Chondrocyte (in vitro differentiated cells): ENCODE data around the gene INPP4B. TPM values are rescaled to one million over a fixed set of nuclear protein-coding genes. Genes with fewer than 3 reads are reported as not detected.
A peak's percentile ranks its signal among the peaks of the same experiment; 100 is the strongest.

Source experiments
- DNase-seq: peaks from one replicate; pipeline ENCODE4 v3.0.0; 2021; ENCODE audit warnings: mixed read lengths, low spot score
- H3K27ac Mint-ChIP-seq: one replicate; pipeline ENCODE4 v1.8.0; 2021; ENCODE audit warnings: mild to moderate bottlenecking, moderate library complexity, mixed read lengths; ENCODE audit not compliant: unreplicated experiment
- H3K27me3 Mint-ChIP-seq: 2 replicates; pipeline ENCODE4 v1.8.0; 2021; ENCODE audit warnings: low read depth, mixed read lengths
- H3K36me3 Mint-ChIP-seq: 2 replicates; pipeline ENCODE4 v1.8.0; 2021; ENCODE audit warnings: low read depth, mixed read lengths
- H3K4me1 Mint-ChIP-seq: 2 replicates; pipeline ENCODE4 v1.8.0; 2021; ENCODE audit warnings: low read depth, mild to moderate bottlenecking, mixed read lengths
- H3K4me3 Mint-ChIP-seq: one replicate; pipeline ENCODE4 v1.8.0; 2021; ENCODE audit warnings: mild to moderate bottlenecking, moderate library complexity, mixed read lengths; ENCODE audit not compliant: unreplicated experiment
- H3K9me3 Mint-ChIP-seq: 2 replicates; pipeline ENCODE4 v1.8.0; 2021; ENCODE audit warnings: low read depth, mixed read lengths
- CTCF ChIP-seq: fragments of 200-600 bp; sonication (generic); IDR thresholded peaks from 2 replicates; pipeline ENCODE4 v1.5.0; 2021; ENCODE audit warnings: antibody characterized with exemption, mild to moderate bottlenecking, moderate library complexity
- total RNA-seq: library from RNA; stranded (reverse); gene quantifications from 3 replicates; pipeline ENCODE4 v1.2.1, GENCODE V29; 2021

Gene INPP4B
- total RNA-seq, 1 donor from 2014 or later: 30.0 TPM

GRCh38 chr4:142683997-142684396 lies 162.1 kb downstream of the INPP4B start:
- H3K4me3 Mint-ChIP-seq: no peak overlapping the region
- no peaks in the 10 kb centered on the region for H3K9me3 Mint-ChIP-seq
- H3K27me3 Mint-ChIP-seq: peaks cover 2% of the 10 kb centered on the region
- no peak for DNase-seq
- peaks cover 13% of the 10 kb centered on the region for H3K4me1 Mint-ChIP-seq
- H3K36me3 Mint-ChIP-seq: no peaks in the 10 kb centered on the region
- no peak for TF ChIP-seq CTCF
- H3K27ac Mint-ChIP-seq: no peak overlapping the region

GRCh38 chr4:142683503-142683902 lies 162.6 kb downstream of the INPP4B start:
- Mint-ChIP-seq H3K4me3 (no peak overlapping the region), H3K27me3 (peaks cover 2% of the 10 kb centered on the region), H3K4me1 (peaks cover 13% of the 10 kb centered on the region), H3K9me3 (no peaks in the 10 kb centered on the region), H3K27ac (no peak overlapping the region), H3K36me3 (no peaks in the 10 kb centered on the region)
- no peak for TF ChIP-seq CTCF
- DNase-seq: no peak

GRCh38 chr4:142671516-142671915 lies 174.6 kb downstream of the INPP4B start:
- DNase-seq: no peak
- H3K9me3 Mint-ChIP-seq: peaks cover 50% of the 10 kb centered on the region
- H3K4me1 Mint-ChIP-seq: no peaks in the 10 kb centered on the region
- no peak overlapping the region for H3K4me3 Mint-ChIP-seq
- peaks cover 25% of the 10 kb centered on the region for H3K36me3 Mint-ChIP-seq
- no peak overlapping the region for H3K27ac Mint-ChIP-seq
- H3K27me3 Mint-ChIP-seq: no peaks in the 10 kb centered on the region
- TF ChIP-seq CTCF: peak; percentile 44

GRCh38 chr4:142663828-142664227 lies 182.3 kb downstream of the INPP4B start:
- Mint-ChIP-seq H3K27ac (no peak overlapping the region), H3K4me1 (peaks cover 6% of the 10 kb centered on the region), H3K27me3 (no peaks in the 10 kb centered on the region), H3K9me3 (peaks cover 24% of the 10 kb centered on the region), H3K36me3 (peaks cover 7% of the 10 kb centered on the region), H3K4me3 (no peak overlapping the region)
- TF ChIP-seq CTCF: no peak
- DNase-seq: no peak

- TF ChIP-seq CTCF: peak; percentile 28
- Mint-ChIP-seq H3K4me3 (no peak overlapping the region), H3K4me1 (peaks cover 6% of the 10 kb centered on the region), H3K9me3 (peaks cover 32% of the 10 kb centered on the region), H3K27ac (no peak overlapping the region), H3K36me3 (peaks cover 6% of the 10 kb centered on the region), H3K27me3 (no peaks in the 10 kb centered on the region)
- peak; percentile 41 for DNase-seq
These were observed 185.4 kb downstream of the INPP4B start for GRCh38 chr4:142660728-142661127.
